NAMALWA (cell line): Measurements from ENCODE around the gene DARS1.
A peak's percentile ranks its signal among the peaks of the same experiment; 100 is the strongest.
"Not testable (repeated sequence)": the region's sequence is repeated elsewhere in the genome, so short reads cannot be mapped to it uniquely, and the experiment has no call there.

ENCODE experiments used
- DNase-seq: peaks from one replicate; pipeline ENCODE4 v3.0.0-alpha.2; 2015; ENCODE audit warnings: low spot score

DARS1 gene

GRCh38 chr2:135942936-135943688 is 42.3 kb downstream of the DARS1 start:
- no peak for DNase-seq

- DNase-seq = no peak
These were observed 48.9 kb downstream of the DARS1 start for GRCh38 chr2:135936524-135936923.

- DNase-seq = no peak
These were observed 49.5 kb downstream of the DARS1 start for GRCh38 chr2:135935914-135936313.

- no peak for DNase-seq
These were observed 53.5 kb downstream of the DARS1 start for GRCh38 chr2:135931776-135932443.

- no peak for DNase-seq
These were observed 58.8 kb downstream of the DARS1 start for GRCh38 chr2:135926605-135927004.

GRCh38 chr2:135925571-135925970 is 59.9 kb downstream of the DARS1 start:
- no peak for DNase-seq

GRCh38 chr2:135916207-135916606 is 69.2 kb downstream of the DARS1 start:
- DNase-seq = peak; percentile 82

- no peak for DNase-seq
These were observed 70.9 kb downstream of the DARS1 start for GRCh38 chr2:135914485-135914884.

GRCh38 chr2:135913727-135914365 is 71.6 kb downstream of the DARS1 start:
- peak; percentile 81 for DNase-seq

- DNase-seq = no peak
These were observed 75.5 kb downstream of the DARS1 start for GRCh38 chr2:135909976-135910375.

- DNase-seq = no peak
These were observed 79.7 kb downstream of the DARS1 start for GRCh38 chr2:135905679-135906078.

- no peak for DNase-seq
These were observed 81.0 kb downstream of the DARS1 start for GRCh38 chr2:135904341-135904989.

- no peak for DNase-seq
These were observed 81.8 kb downstream of the DARS1 start for GRCh38 chr2:135903650-135904049.

- no peak for DNase-seq
These were observed 85.9 kb downstream of the DARS1 start for GRCh38 chr2:135899567-135899966.

GRCh38 chr2:135898234-135898786 is 87.1 kb downstream of the DARS1 start:
- no peak for DNase-seq

GRCh38 chr2:135894930-135895329 is 90.5 kb downstream of the DARS1 start:
- no peak for DNase-seq

- peak; percentile 31 for DNase-seq
These were observed 92.0 kb downstream of the DARS1 start for GRCh38 chr2:135893374-135893794.

GRCh38 chr2:135890835-135891234 is 94.6 kb downstream of the DARS1 start:
- DNase-seq = no peak

GRCh38 chr2:135890149-135890548 is 95.3 kb downstream of the DARS1 start:
- DNase-seq = no peak

- not testable (repeated sequence) for DNase-seq
These were observed 96.8 kb downstream of the DARS1 start for GRCh38 chr2:135888587-135888986.

GRCh38 chr2:135885709-135886108 is 99.7 kb downstream of the DARS1 start:
- DNase-seq = no peak

GRCh38 chr2:135882415-135882814 is 103.0 kb downstream of the DARS1 start:
- DNase-seq = no peak
